Hepatocyte (in vitro differentiated cells): ENCODE measurements around the gene SLC1A4.

Experiments used
- EZH2phosphoT487 ChIP-seq: fragments of 200-600 bp; sonication (generic); IDR thresholded peaks from one replicate; pipeline ENCODE4 v1.6.1; 2018; ENCODE audit warnings: antibody characterized with exemption, mild to moderate bottlenecking, low read depth, moderate library complexity; ENCODE audit not compliant: unreplicated experiment, severe bottlenecking
- TF ChIP-seq, protein P1 (sequence below): fragments of 200-600 bp; sonication (generic); IDR thresholded peaks from 2 replicates; pipeline ENCODE4 v1.5.1; 2016; ENCODE audit warnings: antibody characterized with exemption, mild to moderate bottlenecking; ENCODE audit not compliant: poor library complexity

DNA sequence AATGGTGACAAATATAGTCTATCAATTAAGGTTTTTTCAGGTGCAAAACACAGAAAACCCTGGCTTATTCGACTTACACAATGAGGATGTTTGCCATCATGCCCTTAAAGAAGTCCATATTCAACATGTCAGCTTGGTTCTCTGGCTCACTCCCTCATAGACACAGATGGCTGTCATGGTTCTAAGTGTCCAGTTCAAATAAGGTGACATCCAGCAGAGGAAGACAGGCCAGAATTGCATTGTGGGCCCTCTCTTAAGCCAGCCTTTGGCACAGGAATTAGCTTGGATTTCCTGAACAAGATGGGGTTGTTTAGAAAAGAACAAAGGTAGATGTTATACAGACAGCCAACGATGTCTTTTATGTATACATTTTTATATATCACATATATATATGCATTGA is 18.7 kb upstream of the SLC1A4 start:
- TF ChIP-seq, protein P1, sequence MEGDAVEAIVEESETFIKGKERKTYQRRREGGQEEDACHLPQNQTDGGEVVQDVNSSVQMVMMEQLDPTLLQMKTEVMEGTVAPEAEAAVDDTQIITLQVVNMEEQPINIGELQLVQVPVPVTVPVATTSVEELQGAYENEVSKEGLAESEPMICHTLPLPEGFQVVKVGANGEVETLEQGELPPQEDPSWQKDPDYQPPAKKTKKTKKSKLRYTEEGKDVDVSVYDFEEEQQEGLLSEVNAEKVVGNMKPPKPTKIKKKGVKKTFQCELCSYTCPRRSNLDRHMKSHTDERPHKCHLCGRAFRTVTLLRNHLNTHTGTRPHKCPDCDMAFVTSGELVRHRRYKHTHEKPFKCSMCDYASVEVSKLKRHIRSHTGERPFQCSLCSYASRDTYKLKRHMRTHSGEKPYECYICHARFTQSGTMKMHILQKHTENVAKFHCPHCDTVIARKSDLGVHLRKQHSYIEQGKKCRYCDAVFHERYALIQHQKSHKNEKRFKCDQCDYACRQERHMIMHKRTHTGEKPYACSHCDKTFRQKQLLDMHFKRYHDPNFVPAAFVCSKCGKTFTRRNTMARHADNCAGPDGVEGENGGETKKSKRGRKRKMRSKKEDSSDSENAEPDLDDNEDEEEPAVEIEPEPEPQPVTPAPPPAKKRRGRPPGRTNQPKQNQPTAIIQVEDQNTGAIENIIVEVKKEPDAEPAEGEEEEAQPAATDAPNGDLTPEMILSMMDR = no peak
- TF ChIP-seq EZH2phosphoT487 = no peak
